Neural crest cell (in vitro differentiated cells): ENCODE data around the gene ROBO1. TPM values are rescaled to one million over a fixed set of nuclear protein-coding genes. Genes with fewer than 3 reads are reported as not detected.

Source experiments
- DNase-seq: peaks from one replicate; pipeline ENCODE4 v3.0.0; 2021; ENCODE audit warnings: low read depth, mixed read lengths, low spot score
- H3K27ac Mint-ChIP-seq: one replicate; pipeline ENCODE4 v1.8.0; 2021; ENCODE audit warnings: mild to moderate bottlenecking, mixed read lengths; ENCODE audit not compliant: unreplicated experiment
- H3K27me3 Mint-ChIP-seq: 2 replicates; pipeline ENCODE4 v1.8.0; 2021; ENCODE audit warnings: low read depth, mild to moderate bottlenecking, mixed read lengths
- H3K36me3 Mint-ChIP-seq: 2 replicates; pipeline ENCODE4 v1.8.0; 2021; ENCODE audit warnings: low read depth, mild to moderate bottlenecking, mixed read lengths
- H3K4me1 Mint-ChIP-seq: 2 replicates; pipeline ENCODE4 v1.8.0; 2021; ENCODE audit warnings: mixed read lengths
- H3K4me3 Mint-ChIP-seq: one replicate; pipeline ENCODE4 v1.8.0; 2021; ENCODE audit warnings: mild to moderate bottlenecking, mixed read lengths
- H3K9me3 Mint-ChIP-seq: 2 replicates; pipeline ENCODE4 v1.8.0; 2021; ENCODE audit warnings: mixed read lengths
- CTCF ChIP-seq: fragments of 200-600 bp; sonication (generic); conservative IDR thresholded peaks from 2 replicates; pipeline ENCODE4 v1.5.0; 2021; ENCODE audit warnings: antibody characterized with exemption, mild to moderate bottlenecking
- total RNA-seq: library from RNA; stranded (reverse); gene quantifications from 2 replicates; pipeline ENCODE4 v1.2.1, GENCODE V29; 2021

The ROBO1 gene
- total RNA-seq, 1 donor from 2014 or later = 88.7 TPM

GRCh38 chr3:79490165-79491028 lies 277.4 kb downstream of the ROBO1 start:
- H3K9me3 Mint-ChIP-seq = peaks cover 3% of the 10 kb centered on the region
- no peaks in the 10 kb centered on the region for H3K36me3 Mint-ChIP-seq
- no peak overlapping the region for H3K27ac Mint-ChIP-seq
- H3K27me3 Mint-ChIP-seq = no peaks in the 10 kb centered on the region
- TF ChIP-seq CTCF = no peak
- no peaks in the 10 kb centered on the region for H3K4me1 Mint-ChIP-seq
- H3K4me3 Mint-ChIP-seq = no peak overlapping the region
- no peak for DNase-seq

- Mint-ChIP-seq H3K36me3 (no peaks in the 10 kb centered on the region), H3K4me3 (no peak overlapping the region), H3K27me3 (no peaks in the 10 kb centered on the region), H3K27ac (no peak overlapping the region), H3K9me3 (peaks cover 6% of the 10 kb centered on the region), H3K4me1 (no peaks in the 10 kb centered on the region)
- no peak for DNase-seq
- no peak for TF ChIP-seq CTCF
Observed at GRCh38 chr3:79488407-79488806, 279.4 kb downstream of the ROBO1 start.

- no peaks in the 10 kb centered on the region for H3K36me3 Mint-ChIP-seq
- H3K4me3 Mint-ChIP-seq = no peak overlapping the region
- H3K4me1 Mint-ChIP-seq = peaks cover 9% of the 10 kb centered on the region
- no peak overlapping the region for H3K27ac Mint-ChIP-seq
- H3K27me3 Mint-ChIP-seq = no peaks in the 10 kb centered on the region
- TF ChIP-seq CTCF = no peak
- H3K9me3 Mint-ChIP-seq = peaks cover 3% of the 10 kb centered on the region
- no peak for DNase-seq
Observed at GRCh38 chr3:79480746-79481145, 287.1 kb downstream of the ROBO1 start.

GRCh38 chr3:79478620-79479019 lies 289.2 kb downstream of the ROBO1 start:
- no peak for DNase-seq
- Mint-ChIP-seq H3K4me1 (peaks cover 9% of the 10 kb centered on the region), H3K27me3 (no peaks in the 10 kb centered on the region), H3K9me3 (no peaks in the 10 kb centered on the region), H3K27ac (no peak overlapping the region), H3K36me3 (no peaks in the 10 kb centered on the region), H3K4me3 (no peak overlapping the region)
- no peak for TF ChIP-seq CTCF

- Mint-ChIP-seq H3K27ac (no peak overlapping the region), H3K36me3 (no peaks in the 10 kb centered on the region), H3K27me3 (no peaks in the 10 kb centered on the region), H3K4me1 (peaks cover 9% of the 10 kb centered on the region), H3K9me3 (no peaks in the 10 kb centered on the region), H3K4me3 (no peak overlapping the region)
- no peak for DNase-seq
- no peak for TF ChIP-seq CTCF
Observed at GRCh38 chr3:79477242-79477641, 290.6 kb downstream of the ROBO1 start.
